Neural progenitor cell (in vitro differentiated cells): ENCODE measurements around the gene BARHL2.

Source experiments
- EZH2 ChIP-seq: fragments of 200-600 bp; sonication (generic); IDR thresholded peaks from 2 replicates; pipeline ENCODE4 v1.6.1; 2017; ENCODE audit warnings: antibody characterized with exemption, mild to moderate bottlenecking, moderate library complexity
- EZH2phosphoT487 ChIP-seq: fragments of 200-600 bp; sonication (generic); IDR thresholded peaks from 2 replicates; pipeline ENCODE4 v1.6.1; 2017; ENCODE audit warnings: antibody characterized with exemption
- TF ChIP-seq, protein P1 (sequence below): fragments of 200-600 bp; sonication (generic); IDR thresholded peaks from 2 replicates; pipeline ENCODE4 v1.5.1; 2017; ENCODE audit warnings: antibody characterized with exemption, mild to moderate bottlenecking

DNA sequence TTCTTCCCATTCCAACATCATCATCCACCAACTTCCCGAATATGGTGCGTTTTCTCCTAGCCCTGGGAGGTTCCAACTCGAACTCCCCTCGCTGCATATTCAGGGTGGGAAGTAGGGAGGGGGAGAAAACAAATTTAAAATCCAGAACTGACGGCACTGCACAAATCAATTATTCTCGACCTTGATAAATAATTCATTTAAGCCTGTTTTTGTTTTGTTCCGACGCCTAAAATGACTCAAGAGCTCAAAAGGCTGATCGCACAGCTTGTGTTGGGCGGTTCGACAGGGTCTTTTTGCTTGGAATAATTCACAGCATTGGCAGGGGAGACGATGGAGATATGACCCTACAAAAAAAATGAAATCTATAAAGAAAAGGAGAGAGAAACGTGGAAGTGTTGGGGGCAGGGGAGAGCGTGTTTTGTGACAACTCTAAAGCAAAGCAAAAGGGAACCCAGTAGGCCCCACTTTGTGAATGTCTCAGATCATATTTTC, 3.1 kb upstream of the BARHL2 start:
- TF ChIP-seq, protein P1, sequence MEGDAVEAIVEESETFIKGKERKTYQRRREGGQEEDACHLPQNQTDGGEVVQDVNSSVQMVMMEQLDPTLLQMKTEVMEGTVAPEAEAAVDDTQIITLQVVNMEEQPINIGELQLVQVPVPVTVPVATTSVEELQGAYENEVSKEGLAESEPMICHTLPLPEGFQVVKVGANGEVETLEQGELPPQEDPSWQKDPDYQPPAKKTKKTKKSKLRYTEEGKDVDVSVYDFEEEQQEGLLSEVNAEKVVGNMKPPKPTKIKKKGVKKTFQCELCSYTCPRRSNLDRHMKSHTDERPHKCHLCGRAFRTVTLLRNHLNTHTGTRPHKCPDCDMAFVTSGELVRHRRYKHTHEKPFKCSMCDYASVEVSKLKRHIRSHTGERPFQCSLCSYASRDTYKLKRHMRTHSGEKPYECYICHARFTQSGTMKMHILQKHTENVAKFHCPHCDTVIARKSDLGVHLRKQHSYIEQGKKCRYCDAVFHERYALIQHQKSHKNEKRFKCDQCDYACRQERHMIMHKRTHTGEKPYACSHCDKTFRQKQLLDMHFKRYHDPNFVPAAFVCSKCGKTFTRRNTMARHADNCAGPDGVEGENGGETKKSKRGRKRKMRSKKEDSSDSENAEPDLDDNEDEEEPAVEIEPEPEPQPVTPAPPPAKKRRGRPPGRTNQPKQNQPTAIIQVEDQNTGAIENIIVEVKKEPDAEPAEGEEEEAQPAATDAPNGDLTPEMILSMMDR, result no peak
- TF ChIP-seq EZH2phosphoT487 (no peak), EZH2 (peak; percentile 40)
